Superior temporal gyrus (tissue), 1 donor: Measurements from ENCODE around the gene PDZD8.
A peak's percentile ranks its signal among the peaks of the same experiment; 100 is the strongest.

Source experiments
- DNase-seq: peaks from one replicate; pipeline ENCODE4 v3.0.0-alpha.2; 2016; ENCODE audit errors: extremely low spot score

PDZD8 gene

DNA sequence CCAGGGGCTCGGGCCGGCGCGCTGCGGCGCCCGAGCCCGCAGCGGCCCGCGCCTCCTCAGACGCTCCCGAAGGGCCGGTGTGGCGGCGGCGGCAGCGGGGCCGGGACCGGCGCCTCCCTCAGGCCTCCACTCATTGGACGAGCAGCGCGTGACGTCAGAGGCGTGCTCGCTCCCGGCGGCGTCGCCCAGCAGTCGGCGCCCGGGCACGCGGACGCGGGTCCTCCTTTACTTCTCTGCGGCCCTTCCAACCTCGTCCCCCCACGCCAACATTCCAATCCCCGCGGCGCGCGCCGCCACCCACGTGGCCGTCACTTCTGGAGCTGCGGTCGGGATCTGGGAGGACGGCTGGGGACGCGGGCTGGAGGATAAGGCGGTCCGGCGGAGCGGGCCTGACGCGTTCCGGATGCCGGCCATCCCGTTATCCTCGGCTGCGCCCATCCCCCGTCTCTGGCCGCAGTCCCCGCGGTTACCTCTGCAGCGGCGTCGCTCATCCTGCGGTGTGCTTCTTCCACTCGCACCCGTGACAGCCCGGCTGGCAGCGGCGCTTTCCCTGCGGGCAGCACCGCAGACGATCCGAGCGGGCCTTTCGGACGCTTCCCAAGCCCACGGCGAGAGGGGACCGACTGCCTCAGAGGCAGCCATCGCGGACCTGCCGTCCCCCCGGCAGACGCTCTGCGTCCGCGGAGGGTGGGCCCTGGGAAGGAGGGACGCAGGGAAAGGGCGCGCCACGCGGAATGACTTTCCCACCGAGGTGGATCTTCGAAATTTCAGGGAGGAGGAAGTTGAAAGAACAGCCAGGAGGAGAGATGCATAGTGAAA lies at the start of gene PDZD8:
Gene PDZD8 (minus strand): TSS at position 81 of the 819 bp plus-strand sequence. CDS start 213 bp downstream, outside the sequence.
- peak; percentile 95 for DNase-seq

GRCh38 chr10:117424171-117424570 lies 48.9 kb upstream of the PDZD8 start:
- DNase-seq: no peak

DNA sequence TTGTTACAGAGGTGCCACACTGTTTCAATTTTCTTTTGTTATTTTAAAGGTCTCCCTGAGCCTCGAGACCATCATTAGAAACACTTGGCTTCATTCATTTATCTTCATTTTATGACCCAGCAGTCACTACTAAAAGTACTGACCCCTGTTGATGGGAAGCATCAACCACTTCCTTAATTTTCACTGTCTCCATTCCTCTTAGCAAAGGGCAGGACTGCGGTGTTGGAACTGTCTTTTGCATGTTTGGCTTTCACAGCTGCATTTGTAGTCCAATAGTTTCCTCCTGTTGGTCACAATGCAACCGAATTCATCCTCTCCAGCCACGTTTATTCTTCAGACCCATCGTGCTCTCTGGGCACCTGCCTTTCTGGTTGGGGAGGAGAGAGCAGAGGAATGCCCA lies 46.7 kb upstream of the PDZD8 start:
- DNase-seq: no peak

- no peak for DNase-seq
Observed at GRCh38 chr10:117420768-117421167, 45.5 kb upstream of the PDZD8 start.

DNA sequence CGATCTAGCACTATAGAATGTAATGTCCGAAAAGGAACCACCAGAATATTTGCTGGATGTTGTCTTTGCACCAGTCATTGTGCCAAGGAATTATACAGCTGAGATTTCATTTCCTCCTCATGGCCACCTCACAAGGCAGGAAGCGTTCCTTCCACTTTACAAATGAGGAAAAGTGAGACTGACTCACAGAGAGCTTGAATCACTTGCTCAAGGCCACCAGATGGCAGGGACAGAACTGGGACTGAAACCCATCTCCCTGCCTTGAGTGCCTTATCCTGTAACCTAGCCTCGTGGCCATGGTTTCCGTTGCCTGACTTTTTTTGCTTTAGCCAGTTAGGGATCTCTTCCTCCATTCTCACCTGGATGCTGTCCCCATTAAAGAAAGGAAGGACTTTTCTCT lies 44.7 kb upstream of the PDZD8 start:
- DNase-seq: no peak

- no peak for DNase-seq
Observed at GRCh38 chr10:117419159-117419558, 43.9 kb upstream of the PDZD8 start.

DNA sequence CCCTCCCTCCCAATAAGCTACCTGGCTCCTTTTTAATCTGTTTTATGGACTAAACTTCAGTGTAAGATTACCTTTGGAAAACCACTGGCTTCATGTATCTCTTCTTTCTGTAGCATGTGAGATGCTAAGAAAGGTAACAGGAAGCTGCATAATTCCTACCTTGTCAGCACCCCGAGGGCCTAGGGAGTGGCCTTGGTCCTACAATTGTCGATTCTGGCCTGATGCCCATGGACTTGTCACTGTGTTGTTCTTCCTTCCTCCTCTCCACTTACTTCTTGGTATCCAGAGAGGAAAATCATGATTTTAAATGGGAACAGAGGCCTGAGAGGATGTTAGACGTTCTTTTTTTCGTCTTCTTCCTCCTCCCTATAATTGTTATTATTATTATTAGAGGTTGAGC lies 42.9 kb upstream of the PDZD8 start:
- no peak for DNase-seq

DNA sequence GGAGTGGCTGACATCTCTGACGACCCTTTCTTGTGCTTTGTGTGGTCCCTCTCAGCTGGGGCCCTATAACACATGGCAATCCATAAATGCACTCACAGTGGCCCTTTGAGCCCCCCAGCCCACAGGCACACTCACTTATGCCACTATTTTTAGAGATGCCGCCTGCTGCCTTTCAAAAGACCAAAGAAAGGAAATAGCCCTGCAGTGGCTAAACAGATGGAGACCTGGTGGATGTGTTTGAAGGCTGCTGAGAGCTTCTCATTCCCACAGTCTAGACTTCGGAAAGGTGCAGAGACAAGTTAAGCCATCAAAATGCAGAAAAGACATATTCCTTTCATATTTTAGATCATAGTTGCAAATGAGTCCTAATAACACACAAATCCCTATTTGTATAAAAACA lies 42.0 kb upstream of the PDZD8 start:
- DNase-seq: no peak

- DNase-seq: no peak
Observed at GRCh38 chr10:117413928-117414618, 38.8 kb upstream of the PDZD8 start.

GRCh38 chr10:117412469-117413010 lies 37.3 kb upstream of the PDZD8 start:
- DNase-seq: no peak

DNA sequence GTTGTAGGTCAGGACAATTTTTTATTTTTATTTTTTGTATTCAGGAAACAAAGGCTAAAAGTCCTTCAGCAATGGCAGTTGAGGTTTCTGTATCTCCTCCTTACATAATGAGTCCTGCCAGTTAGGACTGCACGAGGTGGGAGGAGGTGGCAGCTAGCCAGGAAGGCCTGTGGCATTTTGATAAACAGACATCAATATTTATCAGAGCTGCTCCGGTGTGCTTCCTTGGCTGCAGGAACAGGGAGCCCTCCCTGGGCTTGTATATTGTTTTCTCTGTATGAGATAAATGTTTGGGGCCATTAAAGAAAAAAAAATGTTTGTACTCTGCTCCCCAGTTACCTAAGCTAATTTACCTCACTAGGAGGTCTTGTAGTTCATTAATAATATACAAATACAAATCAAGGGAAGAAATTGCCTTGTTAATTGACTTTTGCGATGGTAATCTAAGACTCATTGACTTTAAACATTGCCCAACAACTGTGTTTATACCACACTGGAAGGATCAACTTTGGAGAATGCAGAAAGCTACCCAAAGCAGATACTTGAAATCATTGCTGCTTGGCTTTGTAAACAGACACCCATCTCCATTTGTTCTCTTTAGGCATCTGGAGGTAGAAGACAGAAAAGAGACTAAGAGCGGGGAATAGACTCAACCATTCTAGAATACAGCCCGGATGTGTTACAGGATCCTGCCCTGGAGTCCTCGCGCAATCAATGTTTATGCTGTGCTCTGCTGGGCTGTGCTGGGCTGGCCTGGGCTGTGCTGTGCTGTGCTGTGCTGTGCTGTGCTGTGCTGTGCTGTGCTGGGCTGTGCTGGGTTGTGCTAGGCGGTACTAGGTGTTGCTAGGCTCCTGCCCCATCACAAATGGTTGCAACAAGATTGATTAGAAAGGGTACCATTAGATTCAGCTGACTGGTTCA lies 36.5 kb upstream of the PDZD8 start:
- DNase-seq: no peak

DNA sequence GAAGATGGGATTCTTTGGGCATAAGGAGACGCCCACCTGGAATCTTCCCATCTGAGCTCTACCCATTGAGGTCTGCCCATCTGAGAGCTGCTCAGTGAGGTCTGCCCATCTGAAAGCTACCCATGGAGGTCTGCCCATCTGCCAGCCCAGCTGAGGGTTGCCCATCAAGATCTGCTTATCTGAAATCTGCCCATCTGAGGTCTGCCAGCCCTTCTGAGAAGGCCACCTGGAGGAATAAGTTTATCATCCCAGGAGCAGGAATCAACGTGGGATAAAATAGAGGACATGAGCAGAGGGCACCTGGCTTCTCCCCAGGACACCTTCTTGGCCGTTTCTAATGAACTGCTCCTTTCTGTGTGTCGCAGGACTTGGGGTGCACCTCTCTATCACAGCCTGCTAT lies 35.3 kb upstream of the PDZD8 start:
- no peak for DNase-seq

- DNase-seq: no peak
Observed at GRCh38 chr10:117409549-117410305, 34.5 kb upstream of the PDZD8 start.

DNA sequence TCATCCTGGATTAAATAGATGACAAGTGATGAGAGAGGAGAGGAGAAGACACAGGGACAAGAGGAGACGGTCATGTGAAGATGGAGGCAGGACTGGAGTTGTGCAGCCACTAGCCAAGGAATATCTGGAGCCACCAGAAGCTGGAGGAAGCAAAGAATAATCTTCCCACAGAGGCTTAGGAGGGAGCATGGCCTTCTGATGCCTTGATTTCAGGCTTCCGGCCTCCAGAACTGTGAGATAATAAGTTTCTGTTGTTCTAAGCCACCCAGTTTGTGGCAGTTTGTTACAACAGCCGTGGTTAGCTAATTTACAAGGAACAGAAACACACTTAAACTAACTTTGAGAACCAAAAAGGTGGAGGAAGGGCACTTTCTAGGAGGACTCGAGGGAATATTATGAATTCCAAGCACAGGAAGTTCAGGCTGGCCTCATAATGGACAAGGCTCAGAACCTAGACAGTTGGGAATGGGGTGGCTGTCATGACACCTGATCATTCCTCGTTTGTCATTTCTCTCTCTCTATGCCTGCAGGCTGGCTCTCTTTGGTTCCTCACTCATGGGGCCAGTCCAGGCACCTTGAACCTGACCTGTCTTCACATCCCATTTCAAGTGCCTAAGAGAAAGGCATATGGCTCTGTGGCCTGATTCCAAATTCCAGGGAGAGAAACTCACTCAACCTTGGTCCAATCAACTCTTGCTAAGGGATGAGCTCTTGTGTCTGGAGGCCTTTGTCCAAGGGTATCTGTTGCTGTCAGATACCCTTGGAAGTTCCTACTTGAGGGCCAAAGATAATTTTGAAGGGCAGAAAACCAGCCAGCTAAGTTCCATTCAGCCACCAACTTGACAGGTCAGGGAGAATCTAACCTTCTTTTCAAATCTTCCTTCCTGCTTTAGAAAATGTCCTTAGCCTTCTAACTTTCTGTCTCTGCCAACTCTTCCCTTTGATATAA lies 33.5 kb upstream of the PDZD8 start:
- DNase-seq: no peak

GRCh38 chr10:117405730-117406129 lies 30.5 kb upstream of the PDZD8 start:
- DNase-seq: no peak

DNA sequence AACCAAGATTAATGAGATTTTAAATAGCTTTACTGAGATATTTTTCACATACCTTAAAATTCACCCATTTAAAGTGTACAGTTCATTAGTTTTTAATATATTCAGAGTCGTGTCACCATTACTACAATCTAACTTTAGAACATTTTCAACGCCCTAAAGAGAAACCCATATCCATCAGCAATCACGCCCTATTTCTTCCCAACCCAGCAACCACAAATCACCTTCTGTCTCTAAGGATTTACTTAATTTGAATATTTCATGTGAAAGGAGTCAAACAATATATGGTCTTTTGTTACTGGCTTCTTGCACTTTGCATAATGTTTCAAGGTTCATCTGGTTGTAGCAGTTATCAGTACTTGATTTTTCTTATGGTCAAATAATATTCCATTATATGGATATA lies 25.1 kb upstream of the PDZD8 start:
- DNase-seq: no peak

DNA sequence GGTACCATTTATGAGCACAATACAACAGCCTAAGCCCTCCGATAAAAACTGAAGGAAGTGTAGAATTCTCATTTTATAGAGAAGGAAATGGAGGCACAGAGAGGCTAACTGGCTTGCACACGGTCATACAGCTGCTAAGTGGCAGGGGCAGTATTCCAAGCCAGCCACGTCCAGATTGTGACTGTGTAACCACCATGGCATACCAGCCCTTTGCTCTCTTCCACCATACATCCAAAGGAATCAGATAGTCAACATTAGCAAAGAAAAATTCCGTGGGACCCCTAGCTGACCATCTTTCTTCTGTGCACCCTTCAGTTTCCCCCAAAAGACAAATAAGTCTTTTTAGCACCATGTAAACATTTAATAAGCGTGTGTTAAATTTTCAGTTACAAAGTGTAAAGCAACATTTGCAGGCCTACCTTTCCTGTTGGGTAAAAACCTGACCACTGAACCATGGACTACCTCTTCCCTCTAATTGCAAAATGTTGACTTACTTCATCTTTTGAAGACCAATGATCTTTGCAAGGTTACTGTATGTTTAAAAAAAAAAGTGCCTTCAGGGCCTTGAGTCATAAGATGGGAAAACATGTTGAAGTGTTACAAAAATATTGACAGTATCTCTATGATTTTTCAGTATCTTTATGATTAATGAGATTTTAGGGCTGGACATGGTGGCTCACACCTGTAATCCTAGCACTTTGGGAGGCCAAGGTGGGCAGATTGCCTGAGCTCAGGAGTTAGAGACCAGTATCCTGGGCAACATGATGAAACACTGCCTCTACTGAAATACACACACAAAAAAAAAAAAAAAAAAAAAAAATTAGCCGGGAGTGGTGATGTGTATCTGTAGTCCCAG lies 24.3 kb upstream of the PDZD8 start:
- DNase-seq: no peak

- no peak for DNase-seq
Observed at GRCh38 chr10:117398029-117398428, 22.8 kb upstream of the PDZD8 start.
